ENCODE data around the gene SLC15A4.

GRCh38 chr12:128813883-128814282 is 9.9 kb downstream of the SLC15A4 start:
- TF ChIP-seq EZH2 (optimal IDR thresholded peaks at IDR 0.05; ENCODE audit: low read depth, low read length) (no peak), CTCF (IDR thresholded peaks at IDR 0.05; ENCODE audit: low read length) (no peak)
